GM12878 (cell line): Measurements from ENCODE around the gene REPIN1. TPM values are rescaled to one million over a fixed set of nuclear protein-coding genes. Genes with fewer than 3 reads are reported as not detected.

Experiments
- CREM ChIP-seq: IDR thresholded peaks from 2 replicates; pipeline ENCODE4 v1.6.1; 2014; ENCODE audit warnings: antibody characterized with exemption, low read depth
- ESRRA ChIP-seq: IDR thresholded peaks from 2 replicates; pipeline ENCODE4 v1.6.1; 2012; ENCODE audit warnings: mild to moderate bottlenecking, low read length, improper control_type of control experiment
- IKZF1 ChIP-seq: fragments of 450-650 bp; conservative IDR thresholded peaks from 2 replicates; pipeline ENCODE4 v1.6.1; 2017; ENCODE audit warnings: antibody characterized with exemption, mild to moderate bottlenecking
- MYC ChIP-seq: IDR thresholded peaks from 2 replicates; pipeline ENCODE4 v1.6.1; 2011; ENCODE audit warnings: mild to moderate bottlenecking, low read length, moderate library complexity, inconsistent platforms; ENCODE audit not compliant: insufficient read depth, insufficient replicate concordance, insufficient read length, severe bottlenecking
- PAX8 ChIP-seq: fragments of 450-650 bp; IDR thresholded peaks from 2 replicates; pipeline ENCODE4 v1.6.1; 2017; ENCODE audit warnings: mild to moderate bottlenecking, moderate library complexity
- PML ChIP-seq: IDR thresholded peaks from 2 replicates; pipeline ENCODE4 v1.6.1; 2012; ENCODE audit warnings: low read length, inconsistent platforms
- STAT1 ChIP-seq: fragments of 450-650 bp; conservative IDR thresholded peaks from 2 replicates; pipeline ENCODE4 v1.6.1; 2014; ENCODE audit warnings: antibody characterized with exemption, mild to moderate bottlenecking
- TARDBP ChIP-seq: IDR thresholded peaks from 2 replicates; pipeline ENCODE4 v1.6.1; 2016; ENCODE audit warnings: borderline replicate concordance
- polyA plus RNA-seq, 11 experiments: library from polyadenylated mRNA; depleted of rRNA in 4 of 11; unstranded in 6 of 11; stranded (reverse) in 5 of 11; fragments of >200 nt; fragmentation: Nextera tagmentation in 4 of 11; fragmentation: Illumina TruSeq in 1 of 11; extraction: Ambion mirVana in 4 of 11; extraction: Trizol in 1 of 11; gene quantifications; 1 replicate in 1 of 11; 2 replicates in 10 of 11; pipeline versions ENCODE4 v1.2.1 to v1.2.3, GENCODE V29; 2011 to 2016; ENCODE audit warnings: inconsistent platforms in 2 of 11, missing spikeins in 2 of 11, low read depth in 1 of 11
- total RNA-seq, 4 experiments: library from RNA; depleted of rRNA in 3 of 4; stranded (reverse); fragments of >200 nt in 3 of 4; fragmentation: Illumina TruSeq in 1 of 4; extraction: Trizol in 1 of 4; gene quantifications; 2 replicates each; pipeline versions ENCODE4 v1.2.1 to v1.2.3, GENCODE V29; 2013 to 2021
- TF ChIP-seq, protein P1 (sequence below): IDR thresholded peaks from 2 replicates; pipeline ENCODE4 v1.6.1; 2011; ENCODE audit warnings: mild to moderate bottlenecking, low read depth, low read length, moderate library complexity; ENCODE audit not compliant: insufficient replicate concordance
- TF ChIP-seq, protein P2 (sequence below): fragments of 450-650 bp; IDR thresholded peaks from 2 replicates; pipeline ENCODE4 v1.6.1; 2016; ENCODE audit warnings: mild to moderate bottlenecking, moderate library complexity, borderline replicate concordance
- TF ChIP-seq, protein P3 (sequence below): fragments of 450-650 bp; formaldehyde crosslinking; IDR thresholded peaks from 2 replicates; pipeline ENCODE4 v1.4.0; 2022; ENCODE audit warnings: mild to moderate bottlenecking, moderate library complexity
- TF ChIP-seq, protein P4 (sequence below): fragments of 450-650 bp; IDR thresholded peaks from 2 replicates; pipeline ENCODE4 v1.6.1; 2016; ENCODE audit warnings: mild to moderate bottlenecking

Gene REPIN1
- total and polyA plus RNA-seq, 10 of the 15 experiments (the other 5 are each of a cell fraction or from before 2014, with no cell fraction given): 5.1 to 172 (median 76.9) TPM

DNA sequence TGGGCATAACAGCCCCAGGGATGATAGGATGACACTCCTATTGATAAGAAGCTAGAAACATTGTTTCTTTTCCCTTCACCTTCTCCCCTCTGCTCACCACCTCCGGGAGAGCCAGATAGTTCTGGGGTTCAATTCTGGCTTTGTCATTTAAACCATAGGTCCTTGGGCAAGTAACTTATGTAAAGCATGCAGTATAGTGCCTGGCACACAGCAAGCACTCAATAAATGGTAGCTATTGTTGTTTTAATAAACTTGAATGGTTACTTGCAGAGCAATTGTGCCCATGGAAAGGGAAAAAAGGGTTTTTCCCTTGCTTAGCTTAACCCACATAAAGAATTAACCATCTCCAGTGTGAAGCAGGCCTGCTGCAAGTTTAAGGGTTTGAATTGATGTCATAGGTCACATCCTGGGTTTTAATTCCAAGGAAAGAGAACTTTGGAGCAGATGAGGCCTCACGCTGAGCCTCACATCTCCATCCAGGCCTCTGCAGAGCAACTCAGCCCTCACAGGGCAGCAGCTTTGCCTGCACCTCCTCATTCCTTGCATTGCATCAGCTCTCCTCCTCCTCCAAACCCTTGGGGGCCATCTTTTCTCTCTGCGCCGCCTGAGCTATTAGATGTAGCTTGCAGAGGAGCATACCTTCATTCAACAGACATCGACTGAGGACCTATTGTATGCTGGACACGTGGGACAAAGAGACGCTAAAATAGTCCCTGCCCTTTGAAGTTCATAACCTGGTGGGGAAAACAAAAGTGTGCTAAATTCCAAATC lies 33.4 kb downstream of the REPIN1 start (continued):
- TF ChIP-seq, protein P1, sequence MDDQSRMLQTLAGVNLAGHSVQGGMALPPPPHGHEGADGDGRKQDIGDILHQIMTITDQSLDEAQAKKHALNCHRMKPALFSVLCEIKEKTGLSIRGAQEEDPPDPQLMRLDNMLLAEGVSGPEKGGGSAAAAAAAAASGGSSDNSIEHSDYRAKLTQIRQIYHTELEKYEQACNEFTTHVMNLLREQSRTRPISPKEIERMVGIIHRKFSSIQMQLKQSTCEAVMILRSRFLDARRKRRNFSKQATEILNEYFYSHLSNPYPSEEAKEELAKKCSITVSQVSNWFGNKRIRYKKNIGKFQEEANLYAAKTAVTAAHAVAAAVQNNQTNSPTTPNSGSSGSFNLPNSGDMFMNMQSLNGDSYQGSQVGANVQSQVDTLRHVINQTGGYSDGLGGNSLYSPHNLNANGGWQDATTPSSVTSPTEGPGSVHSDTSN: no peak
- TF ChIP-seq CREM (no peak), IKZF1 (no peak), MYC (no peak), PAX8 (no peak), STAT1 (no peak), ESRRA (no peak), TARDBP (no peak), PML (no peak)
- TF ChIP-seq, protein P2, sequence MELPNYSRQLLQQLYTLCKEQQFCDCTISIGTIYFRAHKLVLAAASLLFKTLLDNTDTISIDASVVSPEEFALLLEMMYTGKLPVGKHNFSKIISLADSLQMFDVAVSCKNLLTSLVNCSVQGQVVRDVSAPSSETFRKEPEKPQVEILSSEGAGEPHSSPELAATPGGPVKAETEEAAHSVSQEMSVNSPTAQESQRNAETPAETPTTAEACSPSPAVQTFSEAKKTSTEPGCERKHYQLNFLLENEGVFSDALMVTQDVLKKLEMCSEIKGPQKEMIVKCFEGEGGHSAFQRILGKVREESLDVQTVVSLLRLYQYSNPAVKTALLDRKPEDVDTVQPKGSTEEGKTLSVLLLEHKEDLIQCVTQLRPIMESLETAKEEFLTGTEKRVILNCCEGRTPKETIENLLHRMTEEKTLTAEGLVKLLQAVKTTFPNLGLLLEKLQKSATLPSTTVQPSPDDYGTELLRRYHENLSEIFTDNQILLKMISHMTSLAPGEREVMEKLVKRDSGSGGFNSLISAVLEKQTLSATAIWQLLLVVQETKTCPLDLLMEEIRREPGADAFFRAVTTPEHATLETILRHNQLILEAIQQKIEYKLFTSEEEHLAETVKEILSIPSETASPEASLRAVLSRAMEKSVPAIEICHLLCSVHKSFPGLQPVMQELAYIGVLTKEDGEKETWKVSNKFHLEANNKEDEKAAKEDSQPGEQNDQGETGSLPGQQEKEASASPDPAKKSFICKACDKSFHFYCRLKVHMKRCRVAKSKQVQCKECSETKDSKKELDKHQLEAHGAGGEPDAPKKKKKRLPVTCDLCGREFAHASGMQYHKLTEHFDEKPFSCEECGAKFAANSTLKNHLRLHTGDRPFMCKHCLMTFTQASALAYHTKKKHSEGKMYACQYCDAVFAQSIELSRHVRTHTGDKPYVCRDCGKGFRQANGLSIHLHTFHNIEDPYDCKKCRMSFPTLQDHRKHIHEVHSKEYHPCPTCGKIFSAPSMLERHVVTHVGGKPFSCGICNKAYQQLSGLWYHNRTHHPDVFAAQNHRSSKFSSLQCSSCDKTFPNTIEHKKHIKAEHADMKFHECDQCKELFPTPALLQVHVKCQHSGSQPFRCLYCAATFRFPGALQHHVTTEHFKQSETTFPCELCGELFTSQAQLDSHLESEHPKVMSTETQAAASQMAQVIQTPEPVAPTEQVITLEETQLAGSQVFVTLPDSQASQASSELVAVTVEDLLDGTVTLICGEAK: no peak
- TF ChIP-seq, protein P3, sequence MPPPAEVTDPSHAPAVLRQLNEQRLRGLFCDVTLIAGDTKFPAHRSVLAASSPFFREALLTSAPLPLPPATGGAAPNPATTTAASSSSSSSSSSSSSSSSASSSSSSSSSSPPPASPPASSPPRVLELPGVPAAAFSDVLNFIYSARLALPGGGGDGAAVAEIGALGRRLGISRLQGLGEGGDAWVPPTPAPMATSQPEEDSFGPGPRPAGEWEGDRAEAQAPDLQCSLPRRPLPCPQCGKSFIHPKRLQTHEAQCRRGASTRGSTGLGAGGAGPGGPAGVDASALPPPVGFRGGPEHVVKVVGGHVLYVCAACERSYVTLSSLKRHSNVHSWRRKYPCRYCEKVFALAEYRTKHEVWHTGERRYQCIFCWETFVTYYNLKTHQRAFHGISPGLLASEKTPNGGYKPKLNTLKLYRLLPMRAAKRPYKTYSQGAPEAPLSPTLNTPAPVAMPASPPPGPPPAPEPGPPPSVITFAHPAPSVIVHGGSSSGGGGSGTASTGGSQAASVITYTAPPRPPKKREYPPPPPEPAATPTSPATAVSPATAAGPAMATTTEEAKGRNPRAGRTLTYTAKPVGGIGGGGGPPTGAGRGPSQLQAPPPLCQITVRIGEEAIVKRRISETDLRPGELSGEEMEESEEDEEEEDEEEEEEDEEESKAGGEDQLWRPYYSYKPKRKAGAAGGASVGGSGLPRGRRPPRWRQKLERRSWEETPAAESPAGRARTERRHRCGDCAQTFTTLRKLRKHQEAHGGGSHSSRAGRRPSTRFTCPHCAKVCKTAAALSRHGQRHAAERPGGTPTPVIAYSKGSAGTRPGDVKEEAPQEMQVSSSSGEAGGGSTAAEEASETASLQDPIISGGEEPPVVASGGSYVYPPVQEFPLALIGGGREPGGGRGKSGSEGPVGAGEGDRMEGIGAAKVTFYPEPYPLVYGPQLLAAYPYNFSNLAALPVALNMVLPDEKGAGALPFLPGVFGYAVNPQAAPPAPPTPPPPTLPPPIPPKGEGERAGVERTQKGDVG: no peak
- TF ChIP-seq, protein P4, sequence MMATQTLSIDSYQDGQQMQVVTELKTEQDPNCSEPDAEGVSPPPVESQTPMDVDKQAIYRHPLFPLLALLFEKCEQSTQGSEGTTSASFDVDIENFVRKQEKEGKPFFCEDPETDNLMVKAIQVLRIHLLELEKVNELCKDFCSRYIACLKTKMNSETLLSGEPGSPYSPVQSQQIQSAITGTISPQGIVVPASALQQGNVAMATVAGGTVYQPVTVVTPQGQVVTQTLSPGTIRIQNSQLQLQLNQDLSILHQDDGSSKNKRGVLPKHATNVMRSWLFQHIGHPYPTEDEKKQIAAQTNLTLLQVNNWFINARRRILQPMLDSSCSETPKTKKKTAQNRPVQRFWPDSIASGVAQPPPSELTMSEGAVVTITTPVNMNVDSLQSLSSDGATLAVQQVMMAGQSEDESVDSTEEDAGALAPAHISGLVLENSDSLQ: no peak
